K562 (cell line): ENCODE data around the gene N4BP2. TPM values are rescaled to one million over a fixed set of nuclear protein-coding genes. Genes with fewer than 3 reads are reported as not detected.

Experiments
- ATAC-seq: fragments of 200-7000 bp; cut with Tn5 transposase; 3 replicates; pipeline ENCODE4 v1.9.1; 2020; ENCODE audit warnings: moderate library complexity
- BruUV-seq: library from RNA; stranded (reverse); fragments of 400-500 nt; replicated peaks from 2 replicates; lab custom pipeline; 2021; lab: Mats Ljungman, UMichigan
- CTCF ChIA-PET: fragments of 300-600 bp; formaldehyde crosslinking; extraction: SDS; loops from one replicate; lab custom pipeline; 2021; ENCODE audit warnings: low intra/inter-chr PET ratio; lab: Yijun Ruan, JAX
- POLR2A ChIA-PET: fragments of 300-600, 350-650 bp; sonication (Branson Sonifier 250); formaldehyde crosslinking; extraction: SDS; loops from one replicate; lab custom pipeline; 2021; ENCODE audit warnings: antibody characterized with exemption, inconsistent platforms; lab: Yijun Ruan, JAX
- DNase-seq, 4 experiments: peaks; one replicate each; pipeline versions ENCODE4 v3.0.0 to v3.0.0-alpha.2; 2011 to 2018; ENCODE audit warnings: low spot score in 3 of 4, mixed read lengths in 3 of 4; ENCODE audit errors: extremely low read depth in 1 of 4
- FAIRE-seq: peaks from 2 replicates; lab custom pipeline; 2011; peaks lifted over from hg19 to GRCh38; lab: Jason Lieb, UNC
- H2AFZ ChIP-seq: 2 replicates; pipeline ENCODE4 v1.6.0; 2011; ENCODE audit warnings: low read depth, low read length, control low read depth, inconsistent platforms
- H3K27ac ChIP-seq: fragments of 200-600 bp; 3 replicates; pipeline ENCODE4 v1.8.0; 2011; ENCODE audit warnings: low read depth, mild to moderate bottlenecking, control low read depth, inconsistent platforms, low read length, moderate library complexity, mixed read lengths; ENCODE audit errors: extremely low read depth
- H3K27me3 ChIP-seq, 2 experiments: fragments of 300-600 bp in 1 of 2; 2 replicates in 1 of 2; 3 replicates in 1 of 2; pipeline versions ENCODE4 v1.6.0 to v1.8.0; 2011; ENCODE audit warnings: inconsistent platforms in 2 of 2, low read length in 2 of 2, mild to moderate bottlenecking in 1 of 2, mixed read lengths in 1 of 2, moderate library complexity in 1 of 2; ENCODE audit not compliant: control insufficient read depth in 2 of 2, insufficient read depth in 2 of 2
- H3K36me3 ChIP-seq: fragments of 300-600 bp; 3 replicates; pipeline ENCODE4 v1.8.0; 2011; ENCODE audit warnings: mild to moderate bottlenecking, low read length, inconsistent platforms; ENCODE audit not compliant: control insufficient read depth, insufficient read depth
- H3K4me1 ChIP-seq, 2 experiments: fragments of 200-600 bp in 1 of 2; replicated peaks in 1 of 2; 2 replicates in 1 of 2; 3 replicates in 1 of 2; pipeline versions ENCODE4 v1.5.1 to v1.8.0; 2011; ENCODE audit warnings: inconsistent platforms in 2 of 2, low read length in 2 of 2, mild to moderate bottlenecking in 1 of 2, mixed read lengths in 1 of 2, moderate library complexity in 1 of 2; ENCODE audit not compliant: control insufficient read depth in 2 of 2, insufficient read depth in 2 of 2
- H3K4me2 ChIP-seq: 2 replicates; pipeline ENCODE4 v1.6.1; 2011; ENCODE audit warnings: low read length, control low read depth, inconsistent platforms, mixed read lengths; ENCODE audit not compliant: insufficient read depth
- H3K4me3 ChIP-seq: fragments of 200-600 bp; sonication (generic), shearing (Covaris generic); 2 replicates; pipeline ENCODE4 v1.5.1; 2016; ENCODE audit warnings: control low read depth, inconsistent platforms
- H3K79me2 ChIP-seq: fragments of 200-600 bp; 3 replicates; pipeline ENCODE4 v1.8.0; 2011; ENCODE audit warnings: low read length, inconsistent platforms; ENCODE audit not compliant: control insufficient read depth, insufficient read depth
- H3K9ac ChIP-seq, 2 experiments: 2 replicates each; pipeline versions ENCODE4 v1.6.0 to v1.6.1; 2011; ENCODE audit warnings: low read depth in 2 of 2, low read length in 2 of 2, control low read depth in 1 of 2, inconsistent platforms in 1 of 2, mild to moderate bottlenecking in 1 of 2, mixed read lengths in 1 of 2; ENCODE audit not compliant: insufficient read depth in 1 of 2
- H3K9me1 ChIP-seq: one replicate; pipeline ENCODE4 v1.6.0; 2011; ENCODE audit warnings: inconsistent platforms, mild to moderate bottlenecking, low read length, moderate library complexity; ENCODE audit not compliant: control insufficient read depth, insufficient read depth
- H3K9me3 ChIP-seq: replicated peaks from 2 replicates; pipeline ENCODE4 v1.5.1; 2011; ENCODE audit warnings: low read depth, low read length, inconsistent platforms; ENCODE audit not compliant: control insufficient read depth, insufficient read depth
- H4K20me1 ChIP-seq: replicated peaks from 2 replicates; pipeline ENCODE4 v1.6.1; 2011; ENCODE audit warnings: low read length, inconsistent platforms, mixed read lengths; ENCODE audit not compliant: control insufficient read depth, insufficient read depth
- FOXA3 ChIP-seq, 2 experiments: fragments of 450-650 bp in 1 of 2; sonication (generic) in 1 of 2; formaldehyde crosslinking; IDR thresholded peaks in 1 of 2; conservative IDR thresholded peaks in 1 of 2; 2 replicates each; pipeline versions ENCODE4 v1.4.0 to v1.8.0; 2020 to 2022; ENCODE audit warnings: mild to moderate bottlenecking in 2 of 2, missing genetic modification reagents in 1 of 2
- MAFF ChIP-seq: IDR thresholded peaks from 2 replicates; pipeline ENCODE4 v1.6.1; 2012; ENCODE audit warnings: low read length, improper control_type of control experiment
- MEIS2 ChIP-seq: fragments of 450-650 bp; IDR thresholded peaks from 2 replicates; pipeline ENCODE4 v1.6.1; 2014; ENCODE audit warnings: mild to moderate bottlenecking; ENCODE audit not compliant: partially characterized antibody
- NCOA2 ChIP-seq, 2 experiments: fragments of 450-650 bp; IDR thresholded peaks; 2 replicates each; pipeline ENCODE4 v1.6.1; 2018; ENCODE audit warnings: mild to moderate bottlenecking in 2 of 2, moderate library complexity in 1 of 2; ENCODE audit not compliant: partially characterized antibody in 2 of 2
- NCOR1 ChIP-seq: fragments of 450-650 bp; IDR thresholded peaks from 2 replicates; pipeline ENCODE4 v1.6.1; 2016; ENCODE audit warnings: mild to moderate bottlenecking, moderate library complexity
- NR2C1 ChIP-seq, 2 experiments: fragments of 450-650 bp; IDR thresholded peaks; 2 replicates each; pipeline ENCODE4 v1.6.1; 2017; ENCODE audit warnings: mild to moderate bottlenecking in 2 of 2, antibody characterized with exemption in 1 of 2, inconsistent platforms in 1 of 2, missing compliant biosample characterization in 1 of 2, missing genetic modification characterization in 1 of 2
- RBM39 ChIP-seq: fragments of 200-400 bp; formaldehyde crosslinking; optimal IDR thresholded peaks from 2 replicates; pipeline ENCODE3; 2018; ENCODE audit warnings: low read depth, low read length
- RFX5 ChIP-seq: IDR thresholded peaks from 2 replicates; pipeline ENCODE4 v1.6.1; 2011; ENCODE audit warnings: low read depth, mild to moderate bottlenecking, improper control_type of control experiment, low read length
- RUNX1 ChIP-seq: sonication (generic); IDR thresholded peaks from 2 replicates; pipeline ENCODE4 v1.6.1; 2016; ENCODE audit warnings: antibody characterized with exemption, low read depth
- SMARCE1 ChIP-seq: fragments of 450-650 bp; IDR thresholded peaks from 2 replicates; pipeline ENCODE4 v1.7.1; 2016; ENCODE audit warnings: mild to moderate bottlenecking
- TARDBP ChIP-seq: fragments of 450-650 bp; IDR thresholded peaks from 2 replicates; pipeline ENCODE4 v1.6.1; 2016
- WGBS: fragments of 100-300 bp; shearing (Covaris generic); methylation state at CpG from one replicate; pipeline ENCODE4 v1.1.6; 2016; ENCODE audit warnings: low coverage, mixed read lengths; ENCODE audit not compliant: insufficient coverage; ENCODE audit errors: missing lambda C conversion rate; 5-methylcytosine and 5-hydroxymethylcytosine counted together
- in situ Hi-C: fragments of 300-500 bp; cut with MboI; formaldehyde crosslinking; loops from 4 replicates; pipeline ENCODE4 v1.15.0; 2018; ENCODE audit warnings: inconsistent platforms, mixed read lengths
- intact Hi-C: fragments of 100-400 bp; cut with micrococcal nuclease; formaldehyde crosslinking; loops from 2 replicates; pipeline ENCODE4 v1.14.2; 2022
- polyA plus RNA-seq, 8 experiments: library from polyadenylated mRNA; depleted of rRNA in 4 of 8; stranded (reverse) in 5 of 8; unstranded in 3 of 8; fragments of >200 nt; fragmentation: Nextera tagmentation in 2 of 8; fragmentation: Illumina TruSeq in 1 of 8; extraction: Ambion mirVana in 2 of 8; extraction: Trizol in 1 of 8; gene quantifications; 2 replicates each; pipeline versions ENCODE4 v1.2.1 to v1.2.3, GENCODE V29; 2011 to 2014; ENCODE audit warnings: inconsistent platforms in 1 of 8, missing spikeins in 1 of 8
- total RNA-seq, 7 experiments: library from RNA; depleted of rRNA in 6 of 7; stranded (reverse); fragments of >200 nt in 6 of 7; fragmentation: Illumina TruSeq in 2 of 7; extraction: Trizol in 2 of 7; gene quantifications; 2 replicates each; pipeline versions ENCODE4 v1.2.1 to v1.2.3, GENCODE V29; 2011 to 2021; ENCODE audit warnings: low replicate concordance in 1 of 7
- TF ChIP-seq, protein P1 (sequence below): fragments of 150-350 bp; IDR thresholded peaks from 2 replicates; pipeline ENCODE4 v1.6.1; 2014; ENCODE audit warnings: low read depth, mild to moderate bottlenecking, low read length, borderline replicate concordance
- TF ChIP-seq, protein P2 (sequence below): conservative IDR thresholded peaks from 2 replicates; pipeline ENCODE4 v1.6.1; 2011; ENCODE audit warnings: low read depth, mild to moderate bottlenecking, low read length; ENCODE audit not compliant: control insufficient read depth

The N4BP2 gene
- total and polyA plus RNA-seq, 9 of the 15 experiments (the other 6 are each of a cell fraction or from before 2014, with no cell fraction given), result 2.7 to 12.6 (median 7.6) TPM

DNA sequence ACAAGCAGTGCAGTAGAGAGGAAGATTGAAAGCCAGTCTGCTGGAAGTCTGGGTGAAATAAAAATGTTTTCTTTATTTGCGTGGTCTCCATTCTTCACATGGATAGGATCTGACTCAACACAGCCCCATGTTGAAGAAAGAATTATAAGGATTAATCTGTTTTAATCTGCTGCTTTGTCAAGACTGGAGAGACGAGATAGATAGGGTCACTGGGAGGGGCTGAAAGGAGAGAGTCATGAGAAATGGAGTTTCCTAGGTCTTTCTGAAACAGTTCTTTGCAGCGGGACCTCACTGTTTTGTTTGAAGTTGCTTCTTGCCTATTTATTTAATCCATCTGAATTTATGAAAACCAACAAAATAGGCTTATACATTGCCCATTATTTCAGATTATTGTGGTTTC, 107.8 kb downstream of the N4BP2 start:
- no peak overlapping the region for H3K4me2 ChIP-seq
- peak; percentile 68 for ATAC-seq
- H3K4me3 ChIP-seq, result no peak overlapping the region
- no peak overlapping the region for H3K9ac ChIP-seq
- ChIA-PET POLR2A (no interaction called here), CTCF (no interaction called here)
- BruUV-seq, result no TSS peak
- H3K36me3 ChIP-seq, result no peaks in the 10 kb centered on the region
- H3K79me2 ChIP-seq, result no peaks in the 10 kb centered on the region
- peaks cover 0 to 8% of the 10 kb centered on the region in 2 experiments; a peak in 1 of 5 replicates for H3K4me1 ChIP-seq
- in situ Hi-C loops (no loop called here), intact Hi-C loops (no loop called here)
- H3K27ac ChIP-seq, result no peak overlapping the region
- FAIRE-seq, result no peak
- 18% methylated on average over 3 of the region's 3 CpGs for WGBS
- no peaks in the 10 kb centered on the region for H3K9me1 ChIP-seq
- TF ChIP-seq RUNX1, result no peak
- no peak for TF ChIP-seq FOXA3 (CRISPR knock-in tag; conservative IDR thresholded peaks at IDR 0.05 in 1 of 2, IDR thresholded peaks at IDR 0.05 in 1 of 2)
- TF ChIP-seq NCOR1, result no peak
- TF ChIP-seq MAFF, result no peak
- no peak for TF ChIP-seq MEIS2
- TF ChIP-seq RFX5, result no peak
- no peak for TF ChIP-seq TARDBP
- no peak for TF ChIP-seq SMARCE1
- TF ChIP-seq, protein P1, sequence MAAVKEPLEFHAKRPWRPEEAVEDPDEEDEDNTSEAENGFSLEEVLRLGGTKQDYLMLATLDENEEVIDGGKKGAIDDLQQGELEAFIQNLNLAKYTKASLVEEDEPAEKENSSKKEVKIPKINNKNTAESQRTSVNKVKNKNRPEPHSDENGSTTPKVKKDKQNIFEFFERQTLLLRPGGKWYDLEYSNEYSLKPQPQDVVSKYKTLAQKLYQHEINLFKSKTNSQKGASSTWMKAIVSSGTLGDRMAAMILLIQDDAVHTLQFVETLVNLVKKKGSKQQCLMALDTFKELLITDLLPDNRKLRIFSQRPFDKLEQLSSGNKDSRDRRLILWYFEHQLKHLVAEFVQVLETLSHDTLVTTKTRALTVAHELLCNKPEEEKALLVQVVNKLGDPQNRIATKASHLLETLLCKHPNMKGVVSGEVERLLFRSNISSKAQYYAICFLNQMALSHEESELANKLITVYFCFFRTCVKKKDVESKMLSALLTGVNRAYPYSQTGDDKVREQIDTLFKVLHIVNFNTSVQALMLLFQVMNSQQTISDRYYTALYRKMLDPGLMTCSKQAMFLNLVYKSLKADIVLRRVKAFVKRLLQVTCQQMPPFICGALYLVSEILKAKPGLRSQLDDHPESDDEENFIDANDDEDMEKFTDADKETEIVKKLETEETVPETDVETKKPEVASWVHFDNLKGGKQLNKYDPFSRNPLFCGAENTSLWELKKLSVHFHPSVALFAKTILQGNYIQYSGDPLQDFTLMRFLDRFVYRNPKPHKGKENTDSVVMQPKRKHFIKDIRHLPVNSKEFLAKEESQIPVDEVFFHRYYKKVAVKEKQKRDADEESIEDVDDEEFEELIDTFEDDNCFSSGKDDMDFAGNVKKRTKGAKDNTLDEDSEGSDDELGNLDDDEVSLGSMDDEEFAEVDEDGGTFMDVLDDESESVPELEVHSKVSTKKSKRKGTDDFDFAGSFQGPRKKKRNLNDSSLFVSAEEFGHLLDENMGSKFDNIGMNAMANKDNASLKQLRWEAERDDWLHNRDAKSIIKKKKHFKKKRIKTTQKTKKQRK, result no peak
- no peak for TF ChIP-seq NR2C1 (IDR thresholded peaks at IDR 0.05)
- TF ChIP-seq NR2C1 (tag; IDR thresholded peaks at IDR 0.05), result no peak
- TF ChIP-seq, protein P2, sequence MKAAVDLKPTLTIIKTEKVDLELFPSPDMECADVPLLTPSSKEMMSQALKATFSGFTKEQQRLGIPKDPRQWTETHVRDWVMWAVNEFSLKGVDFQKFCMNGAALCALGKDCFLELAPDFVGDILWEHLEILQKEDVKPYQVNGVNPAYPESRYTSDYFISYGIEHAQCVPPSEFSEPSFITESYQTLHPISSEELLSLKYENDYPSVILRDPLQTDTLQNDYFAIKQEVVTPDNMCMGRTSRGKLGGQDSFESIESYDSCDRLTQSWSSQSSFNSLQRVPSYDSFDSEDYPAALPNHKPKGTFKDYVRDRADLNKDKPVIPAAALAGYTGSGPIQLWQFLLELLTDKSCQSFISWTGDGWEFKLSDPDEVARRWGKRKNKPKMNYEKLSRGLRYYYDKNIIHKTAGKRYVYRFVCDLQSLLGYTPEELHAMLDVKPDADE, result no peak
- TF ChIP-seq RBM39, result no peak
- TF ChIP-seq NCOA2 (IDR thresholded peaks at IDR 0.05; ENCODE audit: partially characterized antibody in 2 of 2), result no peak
- no peaks in the 10 kb centered on the region for H3K27me3 ChIP-seq
- no peak overlapping the region for H2AFZ ChIP-seq
- H3K9me3 ChIP-seq, result no peaks in the 10 kb centered on the region; the same call in 1 of the 2 replicates
- H4K20me1 ChIP-seq, result no peaks in the 10 kb centered on the region
- no peak for DNase-seq
